ENCODE measurements around the gene SRGAP1. TPM values are rescaled to one million over a fixed set of nuclear protein-coding genes. Genes with fewer than 3 reads are reported as not detected.
"Not testable (repeated sequence)": the region's sequence is repeated elsewhere in the genome, so short reads cannot be mapped to it uniquely, and the experiment has no call there.

The SRGAP1 gene
- total RNA-seq, 1 donor from 2014 or later: 14.8 TPM

DNA sequence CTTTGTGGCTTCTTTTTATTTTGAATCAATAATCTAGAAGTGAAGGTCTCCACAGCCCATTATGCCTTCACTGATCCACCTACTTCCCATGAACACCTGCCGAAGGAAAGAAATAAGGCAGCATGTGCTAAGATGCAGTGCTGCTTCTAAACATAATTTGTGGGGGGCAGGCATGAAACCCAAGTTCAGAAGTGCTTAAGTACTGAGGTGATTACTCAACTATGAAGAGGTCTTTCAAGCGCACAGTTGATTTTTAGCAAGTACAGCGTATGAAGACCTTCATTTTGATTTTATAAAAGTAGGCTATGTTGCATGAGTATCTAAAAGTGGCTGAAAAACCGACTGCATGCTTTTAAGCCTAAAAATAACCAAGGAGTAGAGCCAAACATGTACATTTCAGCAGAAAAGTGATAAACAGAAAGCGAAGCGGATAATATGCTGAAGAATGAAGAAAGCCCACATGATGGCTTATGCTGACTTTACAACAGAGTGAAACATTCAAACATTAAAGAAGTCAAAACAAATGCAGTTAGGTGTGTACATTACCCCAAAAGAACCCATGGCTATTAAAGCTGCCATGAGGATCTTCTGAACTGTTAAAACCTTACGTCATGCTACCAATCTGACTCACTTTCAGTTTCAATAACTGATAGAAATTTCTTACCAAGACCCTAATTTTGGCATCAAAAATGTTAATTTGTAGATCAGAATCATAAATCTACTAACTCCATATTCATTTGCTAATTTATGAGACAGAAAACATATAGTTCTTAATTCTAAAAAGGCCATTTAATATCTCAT, 348.3 kb downstream of the SRGAP1 start:
- H3K27me3 Mint-ChIP-seq (ENCODE audit: low read depth): no peaks in the 10 kb centered on the region
- H3K9me3 Mint-ChIP-seq: no peaks in the 10 kb centered on the region
- H3K27ac Mint-ChIP-seq (ENCODE audit: unreplicated experiment): peak overlapping the region; percentile 19

GRCh38 chr12:64193931-64194330, 349.4 kb downstream of the SRGAP1 start:
- TF ChIP-seq, protein P1, sequence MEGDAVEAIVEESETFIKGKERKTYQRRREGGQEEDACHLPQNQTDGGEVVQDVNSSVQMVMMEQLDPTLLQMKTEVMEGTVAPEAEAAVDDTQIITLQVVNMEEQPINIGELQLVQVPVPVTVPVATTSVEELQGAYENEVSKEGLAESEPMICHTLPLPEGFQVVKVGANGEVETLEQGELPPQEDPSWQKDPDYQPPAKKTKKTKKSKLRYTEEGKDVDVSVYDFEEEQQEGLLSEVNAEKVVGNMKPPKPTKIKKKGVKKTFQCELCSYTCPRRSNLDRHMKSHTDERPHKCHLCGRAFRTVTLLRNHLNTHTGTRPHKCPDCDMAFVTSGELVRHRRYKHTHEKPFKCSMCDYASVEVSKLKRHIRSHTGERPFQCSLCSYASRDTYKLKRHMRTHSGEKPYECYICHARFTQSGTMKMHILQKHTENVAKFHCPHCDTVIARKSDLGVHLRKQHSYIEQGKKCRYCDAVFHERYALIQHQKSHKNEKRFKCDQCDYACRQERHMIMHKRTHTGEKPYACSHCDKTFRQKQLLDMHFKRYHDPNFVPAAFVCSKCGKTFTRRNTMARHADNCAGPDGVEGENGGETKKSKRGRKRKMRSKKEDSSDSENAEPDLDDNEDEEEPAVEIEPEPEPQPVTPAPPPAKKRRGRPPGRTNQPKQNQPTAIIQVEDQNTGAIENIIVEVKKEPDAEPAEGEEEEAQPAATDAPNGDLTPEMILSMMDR (conservative IDR thresholded peaks at IDR 0.05): no peak

More for the DNA sequence above, 348.3 kb downstream of the SRGAP1 start:
- Mint-ChIP-seq H3K36me3 (ENCODE audit: low read depth) (peaks cover 17% of the 10 kb centered on the region), H3K4me3 (no peak overlapping the region), H3K4me1 (peaks cover 4% of the 10 kb centered on the region)
- no peak for DNase-seq (ENCODE audit: low read depth, low spot score)
- TF ChIP-seq, protein P1 (conservative IDR thresholded peaks at IDR 0.05): no peak

GRCh38 chr12:64194333-64195149, 350.0 kb downstream of the SRGAP1 start:
- peaks cover 17% of the 10 kb centered on the region for H3K36me3 Mint-ChIP-seq (ENCODE audit: low read depth)
- no peaks in the 10 kb centered on the region for H3K9me3 Mint-ChIP-seq
- TF ChIP-seq, protein P1 (conservative IDR thresholded peaks at IDR 0.05): no peak
- H3K4me1 Mint-ChIP-seq: peaks cover 4% of the 10 kb centered on the region
- H3K4me3 Mint-ChIP-seq: no peak overlapping the region
- H3K27me3 Mint-ChIP-seq (ENCODE audit: low read depth): no peaks in the 10 kb centered on the region
- DNase-seq (ENCODE audit: low read depth, low spot score): no peak
- no peak overlapping the region for H3K27ac Mint-ChIP-seq (ENCODE audit: unreplicated experiment)

More at GRCh38 chr12:64193931-64194330, 349.4 kb downstream of the SRGAP1 start:
- Mint-ChIP-seq H3K9me3 (no peaks in the 10 kb centered on the region), H3K27ac (ENCODE audit: unreplicated experiment) (no peak overlapping the region), H3K4me1 (peaks cover 4% of the 10 kb centered on the region), H3K27me3 (ENCODE audit: low read depth) (no peaks in the 10 kb centered on the region), H3K4me3 (no peak overlapping the region), H3K36me3 (ENCODE audit: low read depth) (peaks cover 17% of the 10 kb centered on the region)
- DNase-seq (ENCODE audit: low read depth, low spot score): no peak

- peaks cover 17% of the 10 kb centered on the region for H3K36me3 Mint-ChIP-seq (ENCODE audit: low read depth)
- not testable (repeated sequence) for H3K27me3 Mint-ChIP-seq (ENCODE audit: low read depth); H3K4me1 Mint-ChIP-seq; DNase-seq (ENCODE audit: low read depth, low spot score); H3K9me3 Mint-ChIP-seq; H3K27ac Mint-ChIP-seq (ENCODE audit: unreplicated experiment)
- peak overlapping the region; percentile 72 for H3K4me3 Mint-ChIP-seq
These were observed 351.3 kb downstream of the SRGAP1 start for GRCh38 chr12:64195841-64196240.

DNA sequence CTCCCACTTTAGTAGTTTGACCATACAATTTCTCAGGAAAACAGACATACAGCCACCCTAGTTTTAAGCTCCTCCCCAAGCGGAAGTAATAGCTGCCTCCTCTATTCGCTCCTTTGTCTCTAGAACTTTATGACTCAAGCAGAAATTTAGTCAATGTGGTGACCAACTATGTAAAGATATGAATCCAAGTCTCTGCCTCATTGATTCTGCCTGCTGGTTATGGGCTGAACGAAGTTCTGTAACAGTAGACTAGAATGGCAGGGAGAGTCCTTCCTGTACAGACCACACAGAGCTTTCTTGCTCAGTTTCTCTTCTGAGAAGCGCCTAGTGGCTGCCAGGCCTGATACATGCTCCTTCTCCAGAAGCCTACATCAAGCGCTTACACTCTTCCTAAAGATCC, 358.5 kb downstream of the SRGAP1 start:
- no peak for DNase-seq (ENCODE audit: low read depth, low spot score)
- Mint-ChIP-seq H3K4me1 (no peaks in the 10 kb centered on the region), H3K36me3 (ENCODE audit: low read depth) (peaks cover 12% of the 10 kb centered on the region), H3K27ac (ENCODE audit: unreplicated experiment) (no peak overlapping the region), H3K9me3 (peaks cover 3% of the 10 kb centered on the region), H3K4me3 (no peak overlapping the region), H3K27me3 (ENCODE audit: low read depth) (no peaks in the 10 kb centered on the region)
- TF ChIP-seq, protein P1 (conservative IDR thresholded peaks at IDR 0.05): no peak
